Activated T-helper 1 cell treated with Interleukin-2 at 50 U/mL for 16 hours (primary cell): ENCODE results near the gene DUSP12.
A peak's percentile ranks its signal among the peaks of the same experiment; 100 is the strongest.
"Not testable (repeated sequence)": the region's sequence is repeated elsewhere in the genome, so short reads cannot be mapped to it uniquely, and the experiment has no call there.

Experiments used
- DNase-seq: peaks from one replicate; pipeline ENCODE4 v3.0.0-alpha.2; 2020; ENCODE audit warnings: low read depth

Gene DUSP12

GRCh38 chr1:161749509-161750407, at the start of gene DUSP12:
Gene DUSP12, plus strand, starts transcription at chr1:161749786. Its CDS starts 16 bp downstream, at chr1:161749802.
- peak; percentile 78 for DNase-seq

GRCh38 chr1:161702250-161702649, 47.3 kb upstream of the DUSP12 start:
- DNase-seq = no peak

- no peak for DNase-seq
These were observed 44.0 kb upstream of the DUSP12 start for GRCh38 chr1:161705537-161705936.

- no peak for DNase-seq
These were observed 43.5 kb upstream of the DUSP12 start for GRCh38 chr1:161706113-161706481.

GRCh38 chr1:161706482-161707347, 42.9 kb upstream of the DUSP12 start, which contains the start of gene FCRLA:
Gene FCRLA, plus strand, starts transcription at chr1:161707229. Its CDS starts 36 bp downstream, at chr1:161707265.
- DNase-seq = no peak

GRCh38 chr1:161707503-161707902, 42.1 kb upstream of the DUSP12 start:
- no peak for DNase-seq

GRCh38 chr1:161709373-161709772, 40.2 kb upstream of the DUSP12 start:
- DNase-seq = no peak

GRCh38 chr1:161710560-161710959, 39.0 kb upstream of the DUSP12 start:
- DNase-seq = no peak

GRCh38 chr1:161718559-161719324, 30.8 kb upstream of the DUSP12 start:
- no peak for DNase-seq

GRCh38 chr1:161719325-161719611, 30.3 kb upstream of the DUSP12 start:
- no peak for DNase-seq

- no peak for DNase-seq
These were observed 29.2 kb upstream of the DUSP12 start for GRCh38 chr1:161720422-161720821.

- DNase-seq = no peak
These were observed 28.4 kb upstream of the DUSP12 start, which contains the start of gene FCRLB for GRCh38 chr1:161720956-161721737. Gene FCRLB, plus strand, starts transcription at chr1:161721544. Its CDS starts 1,129 bp downstream, at chr1:161722673.

- DNase-seq = no peak
These were observed 27.7 kb upstream of the DUSP12 start for GRCh38 chr1:161721738-161722343.

- no peak for DNase-seq
These were observed 27.2 kb upstream of the DUSP12 start for GRCh38 chr1:161722406-161722805.

- no peak for DNase-seq
These were observed 26.0 kb upstream of the DUSP12 start for GRCh38 chr1:161723459-161724141.

GRCh38 chr1:161725258-161725907, 24.2 kb upstream of the DUSP12 start:
- DNase-seq = not testable (repeated sequence)

GRCh38 chr1:161725908-161726472, 23.6 kb upstream of the DUSP12 start:
- peak; percentile 9 for DNase-seq

- DNase-seq = peak; percentile 57
These were observed 22.9 kb upstream of the DUSP12 start for GRCh38 chr1:161726473-161727255.
